Stimulated activated memory B cell treated with anti-CD40 and anti-IgM and Interleukin-4, amounts not matched to agents 10 μg/mL and 1 μg/mL and 100 μg/mL, for 72 hours (primary cell): ENCODE data around the gene TFCP2.
"Not testable (repeated sequence)": the region's sequence is repeated elsewhere in the genome, so short reads cannot be mapped to it uniquely, and the experiment has no call there.

Source experiments
- ATAC-seq: fragments of 150-1000 bp; cut with Tn5 transposase; 2 replicates; pipeline ENCODE4 v1.10.0; 2021
- H3K27ac Mint-ChIP-seq: one replicate; pipeline ENCODE4 v1.8.0; 2022; ENCODE audit warnings: mild to moderate bottlenecking, mixed read lengths
- H3K27me3 Mint-ChIP-seq: one replicate; pipeline ENCODE4 v1.8.0; 2022; ENCODE audit warnings: mixed read lengths
- H3K36me3 Mint-ChIP-seq: one replicate; pipeline ENCODE4 v1.8.0; 2022; ENCODE audit warnings: mixed read lengths
- H3K4me1 Mint-ChIP-seq: one replicate; pipeline ENCODE4 v1.8.0; 2022; ENCODE audit warnings: mixed read lengths
- H3K4me3 Mint-ChIP-seq: one replicate; pipeline ENCODE4 v1.8.0; 2022; ENCODE audit warnings: mild to moderate bottlenecking, moderate library complexity, mixed read lengths
- H3K9me3 Mint-ChIP-seq: one replicate; pipeline ENCODE4 v1.8.0; 2022; ENCODE audit warnings: mixed read lengths

TFCP2 gene

DNA sequence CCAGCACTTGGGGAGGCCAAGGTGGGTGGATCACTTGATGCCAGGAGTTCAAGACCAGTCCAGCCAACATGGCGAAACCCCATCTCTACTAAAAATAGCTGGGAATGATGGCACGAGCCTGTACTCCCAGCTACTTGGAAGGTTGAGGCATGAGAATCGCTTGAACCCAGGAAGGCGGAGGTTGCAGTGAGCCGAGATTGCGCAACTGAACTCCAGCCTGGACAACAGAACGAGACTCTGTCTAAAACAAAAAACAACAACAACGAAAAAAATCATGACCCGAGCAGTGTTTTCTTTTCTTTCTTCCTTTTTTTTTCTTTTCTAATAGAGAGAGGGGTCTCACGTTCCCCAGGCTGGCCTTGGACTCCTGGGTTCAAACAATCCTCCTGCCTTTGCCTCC lies 86.0 kb downstream of the TFCP2 start:
- Mint-ChIP-seq H3K4me3 (no peak overlapping the region), H3K27me3 (no peaks in the 10 kb centered on the region), H3K4me1 (peaks cover 20% of the 10 kb centered on the region), H3K36me3 (peaks cover 12% of the 10 kb centered on the region), H3K9me3 (no peaks in the 10 kb centered on the region), H3K27ac (no peak overlapping the region)
- ATAC-seq = no peak

DNA sequence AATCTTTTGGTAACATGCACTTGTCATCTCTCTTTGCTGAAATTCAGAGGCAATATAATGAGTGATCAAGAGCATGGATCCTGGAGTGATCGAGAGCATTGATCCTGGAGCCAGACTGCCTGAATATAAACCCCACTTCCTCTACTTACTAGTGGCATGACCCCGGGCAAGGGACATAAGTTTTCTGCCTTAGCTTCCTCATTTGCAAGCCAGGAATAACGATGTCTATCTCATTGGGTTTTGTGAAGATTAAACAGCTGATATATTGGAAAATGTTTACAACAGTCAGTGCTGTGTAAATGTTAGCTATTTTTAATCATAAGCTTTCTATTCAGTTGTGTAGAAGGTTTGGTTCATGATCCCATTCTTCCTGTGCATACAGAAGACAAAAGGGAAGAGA lies 87.2 kb downstream of the TFCP2 start:
- H3K36me3 Mint-ChIP-seq = peaks cover 7% of the 10 kb centered on the region
- H3K27me3 Mint-ChIP-seq = no peaks in the 10 kb centered on the region
- no peaks in the 10 kb centered on the region for H3K9me3 Mint-ChIP-seq
- no peak overlapping the region for H3K27ac Mint-ChIP-seq
- no peak overlapping the region for H3K4me3 Mint-ChIP-seq
- peaks cover 29% of the 10 kb centered on the region for H3K4me1 Mint-ChIP-seq
- ATAC-seq = no peak

DNA sequence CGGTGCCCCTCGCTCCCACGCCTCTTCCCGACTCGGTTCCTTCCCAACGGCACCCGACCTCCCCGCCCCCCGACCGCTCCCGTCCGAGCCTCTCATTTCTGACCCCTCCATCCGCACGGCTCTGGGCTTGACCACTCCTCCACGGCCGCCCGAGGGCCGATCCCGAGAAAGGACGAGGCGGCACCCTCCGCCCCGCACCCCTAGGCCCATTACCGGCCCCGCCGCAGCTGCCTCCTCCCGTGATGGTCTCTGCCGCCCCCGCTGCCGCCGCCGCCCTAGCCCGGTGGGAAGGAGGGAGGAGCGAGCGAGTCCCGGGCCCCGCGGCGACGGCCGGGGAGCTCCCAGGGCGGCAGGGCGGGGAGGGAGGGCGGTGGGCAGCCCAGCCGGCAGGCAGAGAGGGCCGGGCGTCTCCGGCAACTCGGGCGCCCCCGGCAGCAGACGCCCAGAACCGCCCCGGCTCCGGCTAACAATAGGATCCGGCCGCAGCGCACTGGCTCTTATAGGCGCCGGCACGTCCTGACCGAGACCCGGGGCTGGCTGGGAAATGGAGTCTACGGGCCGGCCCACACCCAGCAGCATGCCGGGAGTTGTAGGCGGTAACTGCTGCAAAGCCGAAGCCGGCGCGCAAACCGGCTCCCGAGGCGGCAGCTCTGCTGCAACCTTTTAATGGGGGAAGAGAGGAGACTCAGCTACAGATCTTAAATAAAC lies 89.7 kb downstream of the TFCP2 start, which contains the start of gene CSRNP2:
TSS of gene CSRNP2 (minus strand) at position 471 of the 708 bp plus-strand sequence. CDS start 7,035 bp downstream, outside the sequence.
- no peaks in the 10 kb centered on the region for H3K27me3 Mint-ChIP-seq
- peak within 1 kb of the TSS; percentile 98 for H3K4me3 Mint-ChIP-seq
- H3K4me1 Mint-ChIP-seq = peaks cover 34% of the 10 kb centered on the region
- peak; percentile 100 for ATAC-seq
- no peaks in the 10 kb centered on the region for H3K9me3 Mint-ChIP-seq
- peak within 1 kb of the TSS; percentile 89 for H3K27ac Mint-ChIP-seq
- peaks cover under 1% of the 10 kb centered on the region for H3K36me3 Mint-ChIP-seq

- no peak for ATAC-seq
- Mint-ChIP-seq H3K36me3 (peaks cover 5% of the 10 kb centered on the region), H3K9me3 (no peaks in the 10 kb centered on the region), H3K4me1 (peaks cover 29% of the 10 kb centered on the region), H3K27me3 (no peaks in the 10 kb centered on the region), H3K27ac (peak overlapping the region; percentile 89), H3K4me3 (peak overlapping the region; percentile 98)
Observed at GRCh38 chr12:51082561-51083125, 90.3 kb downstream of the TFCP2 start.

GRCh38 chr12:51081421-51081820 lies 91.5 kb downstream of the TFCP2 start:
- no peaks in the 10 kb centered on the region for H3K9me3 Mint-ChIP-seq
- peaks cover 28% of the 10 kb centered on the region for H3K4me1 Mint-ChIP-seq
- no peaks in the 10 kb centered on the region for H3K27me3 Mint-ChIP-seq
- no peak for ATAC-seq
- peak overlapping the region; percentile 89 for H3K27ac Mint-ChIP-seq
- no peak overlapping the region for H3K4me3 Mint-ChIP-seq
- peaks cover 5% of the 10 kb centered on the region for H3K36me3 Mint-ChIP-seq

DNA sequence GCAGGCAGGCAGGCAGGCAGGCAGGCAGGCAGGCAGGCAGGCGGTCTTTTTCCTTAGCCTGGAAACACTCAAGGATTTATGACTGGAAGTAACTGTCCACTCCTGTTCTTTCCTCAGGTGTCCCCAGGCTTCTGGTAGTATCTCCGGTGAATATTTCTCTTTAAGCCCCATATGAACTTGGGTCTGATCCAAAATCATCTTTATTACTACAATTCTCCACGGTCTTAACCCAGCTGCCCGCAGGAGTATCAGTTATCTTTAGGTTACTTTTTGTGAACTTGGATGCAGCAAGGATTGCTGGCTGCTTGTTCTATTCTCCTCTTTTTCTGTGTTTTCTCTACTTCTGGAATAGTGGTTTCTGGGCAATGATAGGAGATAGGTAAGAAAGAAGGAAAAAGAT lies 92.8 kb downstream of the TFCP2 start:
- H3K27me3 Mint-ChIP-seq = no peaks in the 10 kb centered on the region
- no peak overlapping the region for H3K4me3 Mint-ChIP-seq
- ATAC-seq = no peak
- H3K27ac Mint-ChIP-seq = no peak overlapping the region
- H3K4me1 Mint-ChIP-seq = peaks cover 28% of the 10 kb centered on the region
- H3K36me3 Mint-ChIP-seq = peaks cover 5% of the 10 kb centered on the region
- no peaks in the 10 kb centered on the region for H3K9me3 Mint-ChIP-seq

DNA sequence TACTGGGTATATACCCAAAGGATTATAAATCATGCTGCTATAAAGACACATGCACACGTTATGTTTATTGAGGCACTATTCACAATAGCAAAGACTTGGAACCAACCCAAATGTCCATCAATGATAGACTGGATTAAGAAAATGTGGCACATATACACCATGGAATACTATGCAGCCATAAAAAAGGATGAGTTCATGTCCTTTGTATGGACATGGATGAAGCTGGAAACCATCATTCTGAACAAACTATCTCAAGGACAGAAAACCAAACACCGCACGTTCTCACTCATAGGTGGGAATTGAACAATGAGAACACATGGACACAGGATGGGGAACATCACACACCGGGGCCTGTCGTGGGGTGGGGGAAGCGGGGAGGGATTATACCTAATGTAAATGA lies 94.1 kb downstream of the TFCP2 start:
- H3K27me3 Mint-ChIP-seq, ATAC-seq, H3K27ac Mint-ChIP-seq, H3K36me3 Mint-ChIP-seq, H3K9me3 Mint-ChIP-seq, H3K4me3 Mint-ChIP-seq: not testable (repeated sequence)
- H3K4me1 Mint-ChIP-seq = peaks cover 28% of the 10 kb centered on the region

GRCh38 chr12:51078346-51078745 lies 94.6 kb downstream of the TFCP2 start:
- H3K36me3 Mint-ChIP-seq = peaks cover 12% of the 10 kb centered on the region
- ATAC-seq, H3K9me3 Mint-ChIP-seq, H3K27ac Mint-ChIP-seq, H3K27me3 Mint-ChIP-seq, H3K4me3 Mint-ChIP-seq: not testable (repeated sequence)
- H3K4me1 Mint-ChIP-seq = peaks cover 28% of the 10 kb centered on the region

DNA sequence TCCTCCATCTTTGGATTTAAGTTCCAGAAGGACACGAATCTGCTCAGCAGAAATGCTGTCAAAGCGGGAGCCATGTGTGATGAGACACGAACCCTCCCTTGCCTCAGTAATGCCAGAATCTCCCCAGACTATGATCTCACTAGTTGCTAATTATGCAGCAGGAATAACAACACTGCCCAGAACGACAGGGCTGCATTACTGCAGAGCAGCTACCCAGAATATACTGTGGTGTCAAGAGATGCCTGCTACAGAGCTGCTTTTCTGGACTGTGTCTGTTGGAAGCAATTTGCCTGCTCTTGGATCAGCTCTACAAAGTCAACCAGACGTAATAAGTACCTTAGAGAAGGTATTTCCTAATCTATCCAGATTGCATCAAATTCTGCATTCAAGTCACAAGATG lies 95.0 kb downstream of the TFCP2 start:
- H3K4me3 Mint-ChIP-seq = no peak overlapping the region
- H3K27me3 Mint-ChIP-seq = no peaks in the 10 kb centered on the region
- peaks cover 16% of the 10 kb centered on the region for H3K36me3 Mint-ChIP-seq
- peaks cover 24% of the 10 kb centered on the region for H3K4me1 Mint-ChIP-seq
- no peak overlapping the region for H3K27ac Mint-ChIP-seq
- H3K9me3 Mint-ChIP-seq = no peaks in the 10 kb centered on the region
- ATAC-seq = no peak

GRCh38 chr12:51076236-51076930 lies 96.6 kb downstream of the TFCP2 start:
- Mint-ChIP-seq H3K4me1 (peaks cover 8% of the 10 kb centered on the region), H3K27me3 (no peaks in the 10 kb centered on the region), H3K4me3 (no peak overlapping the region), H3K27ac (no peak overlapping the region), H3K36me3 (peaks cover 25% of the 10 kb centered on the region), H3K9me3 (no peaks in the 10 kb centered on the region)
- no peak for ATAC-seq

- H3K4me1 Mint-ChIP-seq = peaks cover 1% of the 10 kb centered on the region
- no peak overlapping the region for H3K4me3 Mint-ChIP-seq
- H3K27ac Mint-ChIP-seq = no peak overlapping the region
- H3K9me3 Mint-ChIP-seq = no peaks in the 10 kb centered on the region
- peaks cover 25% of the 10 kb centered on the region for H3K36me3 Mint-ChIP-seq
- ATAC-seq = no peak
- no peaks in the 10 kb centered on the region for H3K27me3 Mint-ChIP-seq
Observed at GRCh38 chr12:51075390-51075789, 97.5 kb downstream of the TFCP2 start.

- ATAC-seq = no peak
- peaks cover 34% of the 10 kb centered on the region for H3K36me3 Mint-ChIP-seq
- no peaks in the 10 kb centered on the region for H3K27me3 Mint-ChIP-seq
- no peak overlapping the region for H3K27ac Mint-ChIP-seq
- no peaks in the 10 kb centered on the region for H3K9me3 Mint-ChIP-seq
- no peaks in the 10 kb centered on the region for H3K4me1 Mint-ChIP-seq
- H3K4me3 Mint-ChIP-seq = no peak overlapping the region
Observed at GRCh38 chr12:51071663-51072062, 101.3 kb downstream of the TFCP2 start.

- Mint-ChIP-seq H3K4me1 (no peaks in the 10 kb centered on the region), H3K27ac (no peak overlapping the region), H3K27me3 (no peaks in the 10 kb centered on the region), H3K4me3 (no peak overlapping the region), H3K9me3 (no peaks in the 10 kb centered on the region), H3K36me3 (peaks cover 34% of the 10 kb centered on the region)
- no peak for ATAC-seq
Observed at GRCh38 chr12:51070004-51070403, 102.9 kb downstream of the TFCP2 start.

DNA sequence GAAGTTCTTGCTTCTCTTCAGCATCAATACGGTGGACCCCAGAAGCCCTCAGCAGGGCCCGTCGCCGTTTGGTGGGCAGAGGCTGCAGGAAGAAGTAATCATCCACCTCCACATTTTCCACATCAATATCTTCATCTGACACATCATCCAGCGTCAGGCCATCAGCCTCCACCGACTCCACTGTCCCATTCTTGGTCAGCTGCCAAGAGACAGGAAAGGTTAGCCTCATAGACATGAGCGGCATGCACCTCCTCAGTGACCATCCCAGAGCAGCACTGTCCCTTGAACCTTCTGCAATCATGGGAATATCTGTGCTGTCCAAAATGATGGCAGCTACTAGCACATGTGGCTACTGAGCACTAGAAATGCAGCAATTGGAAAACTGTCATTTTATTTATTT lies 105.2 kb downstream of the TFCP2 start:
- Mint-ChIP-seq H3K27ac (no peak overlapping the region), H3K9me3 (no peaks in the 10 kb centered on the region), H3K4me1 (no peaks in the 10 kb centered on the region), H3K27me3 (no peaks in the 10 kb centered on the region), H3K36me3 (peaks cover 33% of the 10 kb centered on the region), H3K4me3 (no peak overlapping the region)
- no peak for ATAC-seq

DNA sequence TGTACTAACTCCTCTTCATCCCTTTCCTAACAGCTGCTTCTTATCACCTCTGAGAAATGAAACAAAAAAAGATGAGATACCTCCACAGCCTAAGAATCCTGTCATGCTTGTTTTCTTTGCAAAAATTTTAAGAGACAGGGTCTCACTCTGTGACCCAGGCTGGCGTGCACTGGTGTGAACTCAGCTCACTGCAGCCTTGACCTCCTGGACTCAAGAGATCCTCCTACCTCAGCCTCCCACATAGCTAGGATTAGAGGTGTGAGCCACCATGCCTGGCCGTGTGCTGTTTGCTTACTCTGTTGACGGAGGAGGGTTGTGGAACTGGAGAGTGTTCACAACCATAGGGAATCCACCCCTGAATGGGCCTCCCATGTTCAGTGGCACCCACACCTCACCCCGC lies 105.7 kb downstream of the TFCP2 start:
- H3K27me3 Mint-ChIP-seq = no peaks in the 10 kb centered on the region
- no peaks in the 10 kb centered on the region for H3K4me1 Mint-ChIP-seq
- H3K36me3 Mint-ChIP-seq = peaks cover 32% of the 10 kb centered on the region
- no peak overlapping the region for H3K27ac Mint-ChIP-seq
- no peak overlapping the region for H3K4me3 Mint-ChIP-seq
- no peaks in the 10 kb centered on the region for H3K9me3 Mint-ChIP-seq
- no peak for ATAC-seq

DNA sequence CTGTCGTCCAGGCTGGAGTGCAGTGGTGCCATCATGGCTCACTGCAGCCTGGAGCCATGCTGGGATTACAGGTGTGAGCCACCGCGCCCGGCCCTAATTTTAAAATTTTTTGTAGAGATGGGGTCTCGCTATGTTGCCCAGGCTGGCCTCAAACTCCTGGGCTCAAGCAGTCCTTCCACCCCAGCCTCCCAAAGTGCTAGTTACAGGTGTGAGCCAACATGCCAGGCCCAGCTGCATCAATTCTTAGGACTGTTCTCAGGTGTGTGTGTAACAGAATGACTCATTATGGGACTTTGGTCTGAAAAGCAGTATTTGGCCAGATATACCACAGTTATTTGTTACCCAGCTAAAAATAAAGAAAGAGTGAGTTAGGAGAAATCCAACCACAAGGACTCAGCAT lies 107.4 kb downstream of the TFCP2 start:
- peaks cover 26% of the 10 kb centered on the region for H3K36me3 Mint-ChIP-seq
- no peaks in the 10 kb centered on the region for H3K4me1 Mint-ChIP-seq
- no peak overlapping the region for H3K4me3 Mint-ChIP-seq
- H3K27ac Mint-ChIP-seq = no peak overlapping the region
- H3K9me3 Mint-ChIP-seq = no peaks in the 10 kb centered on the region
- ATAC-seq = no peak
- H3K27me3 Mint-ChIP-seq = no peaks in the 10 kb centered on the region
